Loucy (cell line): ENCODE data around the gene MAP3K7CL.

Experiments
- H2AFZ ChIP-seq: fragments of 200-600 bp; sonication (generic); 2 replicates; pipeline ENCODE4 v1.6.0; 2016; ENCODE audit warnings: antibody characterized with exemption, mild to moderate bottlenecking, low read length, moderate library complexity
- H3F3A ChIP-seq: fragments of 200-600 bp; 2 replicates; pipeline ENCODE4 v1.6.0; 2016; ENCODE audit warnings: antibody characterized with exemption, low read depth, mild to moderate bottlenecking
- H3K27me3 ChIP-seq: fragments of 200-600 bp; sonication (generic); 2 replicates; pipeline ENCODE4 v1.6.1; 2014; ENCODE audit warnings: low read length, mild to moderate bottlenecking; ENCODE audit not compliant: insufficient read depth, poor library complexity, severe bottlenecking
- H3K36me3 ChIP-seq: fragments of 200-600 bp; sonication (generic); 2 replicates; pipeline ENCODE4 v1.6.1; 2016; ENCODE audit warnings: low read length; ENCODE audit not compliant: insufficient read depth
- H3K4me1 ChIP-seq: fragments of 200-600 bp; sonication (generic); 2 replicates; pipeline ENCODE4 v1.5.1; 2014; ENCODE audit warnings: low read length, mild to moderate bottlenecking; ENCODE audit not compliant: insufficient read depth, poor library complexity, severe bottlenecking
- H3K4me2 ChIP-seq: fragments of 200-600 bp; sonication (generic); 2 replicates; pipeline ENCODE4 v1.6.0; 2014; ENCODE audit warnings: antibody characterized with exemption, low read length, low read depth, mild to moderate bottlenecking; ENCODE audit not compliant: poor library complexity, severe bottlenecking
- H3K4me3 ChIP-seq: fragments of 200-600 bp; sonication (generic); 2 replicates; pipeline ENCODE4 v1.5.1; 2014; ENCODE audit warnings: low read length, mild to moderate bottlenecking, mixed read lengths; ENCODE audit not compliant: poor library complexity, severe bottlenecking
- H3K79me2 ChIP-seq: fragments of 200-600 bp; sonication (generic); 2 replicates; pipeline ENCODE4 v1.6.1; 2014; ENCODE audit warnings: low read length; ENCODE audit not compliant: insufficient read depth
- H3K9ac ChIP-seq: fragments of 200-600 bp; sonication (generic); 2 replicates; pipeline ENCODE4 v1.6.0; 2014; ENCODE audit warnings: mild to moderate bottlenecking, low read depth, low read length, moderate library complexity; ENCODE audit not compliant: poor library complexity, severe bottlenecking
- H3K9me2 ChIP-seq: fragments of 200-600 bp; sonication (generic); replicated peaks from 2 replicates; pipeline ENCODE4 v1.6.1; 2016; ENCODE audit warnings: low read depth, low read length, mixed read lengths
- H3K9me3 ChIP-seq: fragments of 200-600 bp; sonication (generic); 2 replicates; pipeline ENCODE4 v1.6.1; 2014; ENCODE audit warnings: mild to moderate bottlenecking, antibody characterized with exemption, low read length, low read depth; ENCODE audit not compliant: insufficient read depth
- H4K20me1 ChIP-seq: fragments of 200-600 bp; sonication (generic); 2 replicates; pipeline ENCODE4 v1.6.0; 2014; ENCODE audit warnings: antibody characterized with exemption, low read length, mild to moderate bottlenecking; ENCODE audit not compliant: insufficient read depth, poor library complexity, severe bottlenecking
- CTCF ChIP-seq: fragments of 200-600 bp; sonication (generic); conservative IDR thresholded peaks from 2 replicates; pipeline ENCODE4 v1.5.1; 2014; ENCODE audit warnings: mild to moderate bottlenecking, antibody characterized with exemption, low read length
- EZH2phosphoT487 ChIP-seq: fragments of 200-600 bp; IDR thresholded peaks from 2 replicates; pipeline ENCODE4 v1.6.1; 2018; ENCODE audit warnings: antibody characterized with exemption, mild to moderate bottlenecking, moderate library complexity, borderline replicate concordance

Gene MAP3K7CL

GRCh38 chr21:29209696-29210095 is 79.3 kb downstream of the MAP3K7CL start:
- Histone ChIP-seq H3K4me3 (no peak overlapping the region), H3K79me2 (no peaks in the 10 kb centered on the region)

GRCh38 chr21:29211205-29211604 is 80.8 kb downstream of the MAP3K7CL start:
- Histone ChIP-seq H3K9me2 (no peaks in the 10 kb centered on the region), H3K9me3 (no peaks in the 10 kb centered on the region), H3K4me1 (no peaks in the 10 kb centered on the region), H3K4me3 (no peak overlapping the region), H3K9ac (no peak overlapping the region), H3K79me2 (no peaks in the 10 kb centered on the region), H3K4me2 (no peak overlapping the region), H3K27me3 (no peaks in the 10 kb centered on the region), H4K20me1 (no peaks in the 10 kb centered on the region), H2AFZ (no peak overlapping the region), H3F3A (no peaks in the 10 kb centered on the region), H3K36me3 (no peaks in the 10 kb centered on the region)
- TF ChIP-seq CTCF (no peak), EZH2phosphoT487 (no peak)

More at GRCh38 chr21:29209696-29210095, 79.3 kb downstream of the MAP3K7CL start:
- Histone ChIP-seq H3F3A (no peaks in the 10 kb centered on the region), H4K20me1 (no peaks in the 10 kb centered on the region), H3K9me2 (no peaks in the 10 kb centered on the region), H3K36me3 (no peaks in the 10 kb centered on the region), H2AFZ (no peak overlapping the region), H3K9ac (no peak overlapping the region), H3K4me2 (no peak overlapping the region), H3K27me3 (no peaks in the 10 kb centered on the region), H3K4me1 (no peaks in the 10 kb centered on the region), H3K9me3 (no peaks in the 10 kb centered on the region)
- TF ChIP-seq EZH2phosphoT487 (no peak), CTCF (no peak)

- Histone ChIP-seq H3K79me2 (no peaks in the 10 kb centered on the region), H3K36me3 (no peaks in the 10 kb centered on the region), H3K9me3 (no peaks in the 10 kb centered on the region), H3F3A (no peaks in the 10 kb centered on the region), H2AFZ (no peak overlapping the region), H3K4me2 (no peak overlapping the region), H3K27me3 (no peaks in the 10 kb centered on the region), H3K9ac (no peak overlapping the region), H3K9me2 (no peaks in the 10 kb centered on the region), H3K4me1 (no peaks in the 10 kb centered on the region), H3K4me3 (no peak overlapping the region), H4K20me1 (no peaks in the 10 kb centered on the region)
- TF ChIP-seq CTCF: no peak
- no peak for TF ChIP-seq EZH2phosphoT487
These were observed 82.0 kb downstream of the MAP3K7CL start for GRCh38 chr21:29212446-29212845.
